Vagina (tissue), 2 donors: Measurements from ENCODE around the gene IKZF3. TPM values are rescaled to one million over a fixed set of nuclear protein-coding genes. Genes with fewer than 3 reads are reported as not detected.

ENCODE experiments used
- DNase-seq, 2 donors: peaks; one replicate each; pipeline ENCODE4 v3.0.0-alpha.2; 2017; ENCODE audit errors: extremely low spot score in 2 of 2
- H3K27ac ChIP-seq: fragments of 200-600 bp; sonication (generic); one replicate; pipeline ENCODE4 v1.5.1; 2019
- H3K27me3 ChIP-seq: fragments of 200-600 bp; sonication (generic); one replicate; pipeline ENCODE4 v1.5.1; 2019
- H3K36me3 ChIP-seq, 2 donors: fragments of 200-600 bp; sonication (generic); one replicate each; pipeline ENCODE4 v1.5.1; 2017 to 2019
- H3K4me1 ChIP-seq: fragments of 200-600 bp; sonication (generic); one replicate; pipeline ENCODE4 v1.5.1; 2019
- H3K4me3 ChIP-seq, 2 donors: fragments of 200-600 bp; sonication (generic); 1 replicate in 1 of 2; 2 replicates in 1 of 2; pipeline ENCODE4 v1.5.1; 2016 to 2019
- H3K9me3 ChIP-seq: fragments of 200-600 bp; sonication (generic); one replicate; pipeline ENCODE4 v1.5.1; 2019
- POLR2A ChIP-seq, 2 donors: fragments of 450-650 bp; IDR thresholded peaks; one replicate each; pipeline ENCODE4 v1.6.1; 2017; ENCODE audit warnings: antibody characterized with exemption in 2 of 2, mild to moderate bottlenecking in 2 of 2, moderate library complexity in 2 of 2
- POLR2AphosphoS5 ChIP-seq, 2 donors: sonication (generic); formaldehyde crosslinking; IDR thresholded peaks; one replicate each; pipeline ENCODE4 v1.9.0; 2017; ENCODE audit warnings: antibody characterized with exemption in 2 of 2, mild to moderate bottlenecking in 2 of 2, low read depth in 1 of 2; ENCODE audit not compliant: insufficient read depth in 1 of 2
- intact Hi-C: fragments of 100-400 bp; cut with DNase I; formaldehyde crosslinking; loops from one replicate; pipeline ENCODE4 v1.15.1; 2023
- total RNA-seq: library from RNA; depleted of rRNA; stranded (reverse); fragments of >200 nt; gene quantifications from one replicate; pipeline ENCODE4 v1.2.3, GENCODE V29; 2016
- TF ChIP-seq, protein P1 (sequence below), 3 experiments: fragments of 450-650 bp in 2 of 3; fragments of 200-600 bp in 1 of 3; sonication (generic) in 1 of 3; IDR thresholded peaks; one replicate each; pipeline ENCODE4 v1.5.1; 2017 to 2019; ENCODE audit warnings: antibody characterized with exemption in 3 of 3, mild to moderate bottlenecking in 2 of 3, moderate library complexity in 2 of 3

The IKZF3 gene
- total RNA-seq, 1 donor from 2014 or later, result 5.9 TPM

DNA sequence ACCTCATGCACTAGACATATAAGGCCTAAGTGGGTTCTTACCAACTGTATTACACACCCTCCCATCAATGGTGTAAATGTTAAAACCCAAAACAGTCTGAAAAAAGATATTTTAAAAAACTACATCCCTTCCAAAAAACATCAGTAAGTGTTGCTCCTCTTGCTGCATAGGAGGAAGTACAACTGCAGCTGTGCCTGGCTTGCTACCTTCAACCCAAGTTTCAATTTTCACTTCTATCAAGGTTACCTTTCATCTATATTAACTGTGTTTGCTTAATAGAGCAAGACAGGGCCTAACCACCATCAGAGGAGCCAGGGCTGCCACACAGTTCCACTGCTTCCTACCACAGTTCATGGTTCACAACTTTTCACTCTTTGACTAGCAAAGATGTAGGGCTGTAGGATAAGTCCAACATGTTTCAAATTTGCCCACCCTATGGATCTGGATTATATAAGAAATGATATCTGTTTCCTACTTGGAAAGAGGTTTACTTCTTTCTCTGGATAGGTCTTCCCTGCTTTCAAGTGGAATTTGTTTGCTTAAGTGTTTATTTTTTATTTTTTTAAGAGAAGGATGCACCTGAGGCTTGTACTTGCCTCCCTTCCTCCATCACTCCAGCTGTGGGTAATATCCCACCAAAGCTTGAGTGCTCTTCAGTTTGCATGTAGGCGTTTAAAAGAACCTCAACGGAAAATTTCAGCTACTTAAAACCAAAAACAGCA lies 69.7 kb downstream of the IKZF3 start:
- TF ChIP-seq POLR2AphosphoS5 (IDR thresholded peaks at IDR 0.05; ENCODE audit: insufficient read depth in 1 of 2, low read depth in 1 of 2), result no peak
- no peak for TF ChIP-seq POLR2A (IDR thresholded peaks at IDR 0.05)
- TF ChIP-seq, protein P1, sequence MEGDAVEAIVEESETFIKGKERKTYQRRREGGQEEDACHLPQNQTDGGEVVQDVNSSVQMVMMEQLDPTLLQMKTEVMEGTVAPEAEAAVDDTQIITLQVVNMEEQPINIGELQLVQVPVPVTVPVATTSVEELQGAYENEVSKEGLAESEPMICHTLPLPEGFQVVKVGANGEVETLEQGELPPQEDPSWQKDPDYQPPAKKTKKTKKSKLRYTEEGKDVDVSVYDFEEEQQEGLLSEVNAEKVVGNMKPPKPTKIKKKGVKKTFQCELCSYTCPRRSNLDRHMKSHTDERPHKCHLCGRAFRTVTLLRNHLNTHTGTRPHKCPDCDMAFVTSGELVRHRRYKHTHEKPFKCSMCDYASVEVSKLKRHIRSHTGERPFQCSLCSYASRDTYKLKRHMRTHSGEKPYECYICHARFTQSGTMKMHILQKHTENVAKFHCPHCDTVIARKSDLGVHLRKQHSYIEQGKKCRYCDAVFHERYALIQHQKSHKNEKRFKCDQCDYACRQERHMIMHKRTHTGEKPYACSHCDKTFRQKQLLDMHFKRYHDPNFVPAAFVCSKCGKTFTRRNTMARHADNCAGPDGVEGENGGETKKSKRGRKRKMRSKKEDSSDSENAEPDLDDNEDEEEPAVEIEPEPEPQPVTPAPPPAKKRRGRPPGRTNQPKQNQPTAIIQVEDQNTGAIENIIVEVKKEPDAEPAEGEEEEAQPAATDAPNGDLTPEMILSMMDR (IDR thresholded peaks at IDR 0.05), result no peak
- Histone ChIP-seq H3K27ac (no peak overlapping the region), H3K9me3 (no peaks in the 10 kb centered on the region), H3K27me3 (no peaks in the 10 kb centered on the region), H3K4me3 (no peak overlapping the region), H3K36me3 (no peaks in the 10 kb centered on the region), H3K4me1 (no peaks in the 10 kb centered on the region)
- intact Hi-C loops, result no loop called here
- no peak for DNase-seq

DNA sequence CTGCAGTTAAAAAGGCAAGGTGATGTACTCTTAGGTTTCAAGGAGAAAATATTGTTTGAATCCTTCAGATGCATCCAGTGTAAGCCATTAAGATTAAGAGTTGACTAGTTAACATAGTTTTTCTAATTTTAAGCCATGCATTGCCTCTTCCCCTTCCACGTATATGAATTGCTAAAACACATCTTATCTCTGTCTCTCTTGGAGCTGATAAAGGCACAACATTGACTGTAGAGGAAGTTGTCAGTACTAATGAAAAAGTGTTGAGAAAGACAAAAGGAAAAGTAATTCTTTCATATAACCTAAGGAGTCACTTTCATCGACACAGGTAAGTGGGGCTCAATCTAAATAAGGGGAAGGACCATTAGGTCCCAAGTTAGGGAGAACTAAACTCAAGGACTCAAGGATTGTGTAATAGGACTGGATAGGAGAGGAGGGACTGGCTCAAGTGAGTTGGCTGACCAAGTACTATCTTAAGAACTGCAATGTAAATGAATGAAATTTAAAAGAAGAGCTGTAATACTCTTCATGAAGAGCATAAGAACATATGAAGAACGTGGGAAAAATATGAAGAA lies 70.7 kb downstream of the IKZF3 start:
- TF ChIP-seq POLR2A (IDR thresholded peaks at IDR 0.05) (no peak), POLR2AphosphoS5 (IDR thresholded peaks at IDR 0.05; ENCODE audit: insufficient read depth in 1 of 2, low read depth in 1 of 2) (no peak)
- TF ChIP-seq, protein P1 (IDR thresholded peaks at IDR 0.05), result no peak
- no peaks in the 10 kb centered on the region for H3K27me3 ChIP-seq
- no peak overlapping the region for H3K4me3 ChIP-seq
- intact Hi-C loops, result no loop called here
- no peaks in the 10 kb centered on the region for H3K9me3 ChIP-seq
- H3K36me3 ChIP-seq, result no peaks in the 10 kb centered on the region
- no peak for DNase-seq
- no peak overlapping the region for H3K27ac ChIP-seq
- H3K4me1 ChIP-seq, result no peaks in the 10 kb centered on the region

DNA sequence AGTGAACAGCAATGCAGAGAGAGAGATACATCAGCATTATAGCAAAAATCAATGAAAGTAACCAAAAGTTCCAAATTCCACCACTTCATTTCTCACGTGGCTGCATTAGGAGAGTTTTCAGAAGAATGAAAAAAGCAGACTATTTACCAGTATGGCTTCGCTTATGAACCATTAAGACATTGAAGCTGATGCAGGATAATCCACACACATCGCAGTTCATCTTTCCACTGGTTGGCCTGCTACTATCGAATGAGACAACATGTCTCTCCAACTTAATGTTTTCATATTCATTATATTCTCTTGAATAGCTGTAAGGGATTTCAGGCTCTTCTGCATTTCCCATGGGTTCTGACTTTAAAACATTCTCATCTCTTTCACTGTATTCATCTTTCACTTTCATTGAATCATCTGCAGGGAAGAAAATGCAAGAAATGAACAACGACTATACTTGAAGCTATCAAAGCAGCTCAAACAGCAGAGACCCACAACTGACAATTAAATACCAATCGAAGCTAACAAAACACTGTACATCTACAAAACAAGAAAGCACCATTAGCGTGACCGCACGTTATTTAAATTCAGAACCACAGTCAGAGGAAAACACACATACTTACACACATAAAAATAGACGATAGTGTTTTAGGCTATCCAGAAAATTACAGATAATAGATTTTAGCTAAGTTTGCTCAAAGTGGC lies 71.4 kb downstream of the IKZF3 start:
- Histone ChIP-seq H3K27ac (no peak overlapping the region), H3K9me3 (no peaks in the 10 kb centered on the region), H3K4me3 (no peak overlapping the region), H3K36me3 (no peaks in the 10 kb centered on the region), H3K4me1 (no peaks in the 10 kb centered on the region), H3K27me3 (no peaks in the 10 kb centered on the region)
- TF ChIP-seq, protein P1 (IDR thresholded peaks at IDR 0.05), result no peak
- TF ChIP-seq POLR2A (IDR thresholded peaks at IDR 0.05) (no peak), POLR2AphosphoS5 (IDR thresholded peaks at IDR 0.05; ENCODE audit: insufficient read depth in 1 of 2, low read depth in 1 of 2) (no peak)
- DNase-seq, result no peak
- intact Hi-C loops, result no loop called here

DNA sequence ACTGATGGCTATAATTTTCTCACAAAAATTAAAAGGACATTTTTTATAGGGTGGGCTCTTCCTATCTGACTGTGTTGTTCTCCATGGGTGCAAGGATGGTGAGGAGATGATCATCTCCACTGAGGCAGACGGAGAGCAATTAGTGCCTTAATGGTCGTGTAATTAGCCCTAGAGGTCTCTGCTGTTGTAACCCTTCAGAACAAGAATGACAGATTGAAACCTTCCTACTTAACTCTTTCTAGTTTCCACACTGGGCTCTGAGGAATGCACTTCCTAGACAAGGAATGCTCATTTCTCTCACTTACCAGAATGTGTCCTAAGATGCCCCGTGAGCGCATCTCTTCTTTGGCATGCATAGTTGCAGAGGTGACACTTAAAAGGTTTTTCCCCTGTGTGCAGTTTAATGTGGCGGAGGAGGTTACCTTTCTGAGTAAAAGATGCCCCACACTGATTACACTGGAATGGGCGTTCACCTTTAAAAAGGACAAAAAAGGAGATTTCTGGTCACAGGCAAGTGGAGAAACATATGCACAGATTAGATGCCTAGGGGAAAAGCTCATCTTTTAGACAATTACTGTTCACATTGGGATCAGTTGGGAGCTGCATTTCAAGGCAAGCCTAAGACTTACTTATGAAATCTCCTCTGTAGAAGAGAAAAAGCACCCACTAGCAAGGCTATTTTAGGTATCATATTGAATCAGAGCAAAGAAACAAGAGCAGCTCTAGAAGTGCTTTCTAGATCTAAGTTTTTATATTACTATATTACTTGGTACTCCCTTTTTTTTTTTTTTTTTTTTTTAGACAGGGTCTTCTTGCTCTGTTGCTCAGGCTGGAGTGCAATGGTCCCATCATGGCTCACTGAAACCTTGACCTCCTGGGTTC lies 72.8 kb downstream of the IKZF3 start:
- TF ChIP-seq POLR2AphosphoS5 (IDR thresholded peaks at IDR 0.05; ENCODE audit: insufficient read depth in 1 of 2, low read depth in 1 of 2) (no peak), POLR2A (IDR thresholded peaks at IDR 0.05) (no peak)
- TF ChIP-seq, protein P1 (IDR thresholded peaks at IDR 0.05), result no peak
- intact Hi-C loops, result no loop called here
- no peaks in the 10 kb centered on the region for H3K4me1 ChIP-seq

More for the DNA sequence above, 72.8 kb downstream of the IKZF3 start:
- H3K9me3 ChIP-seq, result no peaks in the 10 kb centered on the region
- H3K27me3 ChIP-seq, result no peaks in the 10 kb centered on the region
- H3K27ac ChIP-seq, result no peak overlapping the region
- no peaks in the 10 kb centered on the region for H3K36me3 ChIP-seq
- DNase-seq, result no peak
- no peak overlapping the region for H3K4me3 ChIP-seq
